ENCODE measurements around the gene CRIP1. TPM values are rescaled to one million over a fixed set of nuclear protein-coding genes. Genes with fewer than 3 reads are reported as not detected.

The CRIP1 gene
- total RNA-seq, 1 donor from 2014 or later, result 99.3 TPM

DNA sequence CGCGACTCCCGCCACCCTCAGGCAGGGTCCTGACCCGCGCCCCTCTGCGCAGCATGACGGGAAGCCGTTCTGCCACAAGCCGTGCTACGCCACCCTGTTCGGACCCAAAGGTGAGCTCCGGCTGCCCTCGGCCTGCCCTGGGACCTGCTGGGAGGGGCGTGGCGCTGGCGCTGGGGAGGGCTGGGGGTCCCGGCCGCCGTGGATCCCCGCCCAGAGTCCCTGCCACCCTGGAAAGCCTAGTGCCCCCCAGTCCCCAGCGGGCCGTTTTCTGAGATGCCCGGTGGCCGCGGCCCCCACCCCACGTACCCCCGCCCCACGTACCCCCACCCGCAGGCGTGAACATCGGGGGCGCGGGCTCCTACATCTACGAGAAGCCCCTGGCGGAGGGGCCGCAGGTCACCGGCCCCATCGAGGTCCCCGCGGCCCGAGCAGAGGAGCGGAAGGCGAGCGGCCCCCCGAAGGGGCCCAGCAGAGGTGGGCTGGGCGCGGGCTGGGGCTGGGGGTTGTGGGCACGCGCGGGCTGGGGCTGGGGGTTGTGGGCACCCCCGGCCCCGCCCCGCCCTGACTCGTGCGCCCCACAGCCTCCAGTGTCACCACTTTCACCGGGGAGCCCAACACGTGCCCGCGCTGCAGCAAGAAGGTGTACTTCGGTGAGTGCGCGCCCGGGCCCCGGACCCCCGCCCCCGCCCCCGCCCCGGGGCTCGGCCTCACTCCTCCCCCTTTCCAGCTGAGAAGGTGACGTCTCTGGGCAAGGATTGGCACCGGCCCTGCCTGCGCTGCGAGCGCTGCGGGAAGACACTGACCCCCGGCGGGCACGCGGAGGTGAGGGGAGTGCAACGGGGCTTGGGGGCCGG, 8.1 kb upstream of the CRIP1 start:
- peaks cover 4% of the 10 kb centered on the region for H3K9me3 Mint-ChIP-seq
- peaks cover 26% of the 10 kb centered on the region for H3K4me1 Mint-ChIP-seq
- intact Hi-C loops (cut with micrococcal nuclease), result loop anchor here (10.0 kb wide), 1 partner anchor 46 kb away; the partner anchor contains the start of gene TMEM121
- H3K27ac Mint-ChIP-seq, result no peak overlapping the region
- no peak for DNase-seq
- H3K27me3 Mint-ChIP-seq, result peaks cover 21% of the 10 kb centered on the region
- no peak overlapping the region for H3K4me3 Mint-ChIP-seq
- peaks cover 5% of the 10 kb centered on the region for H3K36me3 Mint-ChIP-seq (ENCODE audit: low read depth)

DNA sequence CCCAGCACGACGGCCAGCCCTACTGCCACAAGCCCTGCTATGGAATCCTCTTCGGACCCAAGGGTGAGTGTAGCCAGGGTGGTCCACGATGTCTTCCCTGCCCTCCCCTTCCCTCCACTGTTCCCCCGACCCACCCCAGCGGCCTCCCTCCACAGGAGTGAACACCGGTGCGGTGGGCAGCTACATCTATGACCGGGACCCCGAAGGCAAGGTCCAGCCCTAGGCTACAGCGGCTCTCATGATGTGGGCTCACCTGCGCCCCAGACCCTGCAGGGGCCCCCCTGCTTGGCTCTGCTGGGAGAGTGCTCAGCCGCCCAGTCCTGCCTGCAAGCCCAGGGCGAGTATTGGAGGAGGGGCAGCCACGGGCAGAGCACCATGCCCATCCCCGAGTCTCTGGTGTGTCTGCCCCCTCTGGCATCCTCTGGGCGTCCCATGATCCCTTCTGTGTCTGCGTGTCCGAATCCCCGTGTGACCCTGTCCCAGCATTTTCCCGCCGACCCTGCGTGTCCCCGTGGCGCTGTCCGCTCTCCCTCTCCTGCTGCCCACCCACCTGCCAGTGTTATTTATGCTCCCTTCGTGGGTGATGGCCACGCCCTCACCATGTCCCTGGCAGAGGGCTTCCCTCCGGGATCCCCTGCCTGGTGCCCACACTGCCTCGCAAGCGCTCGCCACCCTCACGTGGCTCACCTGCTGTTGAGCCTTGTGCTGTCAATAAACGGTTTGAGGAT, 7.1 kb upstream of the CRIP1 start:
- H3K9me3 Mint-ChIP-seq, result peaks cover 4% of the 10 kb centered on the region
- H3K4me1 Mint-ChIP-seq, result peaks cover 31% of the 10 kb centered on the region
- intact Hi-C loops (cut with micrococcal nuclease), result loop anchor here (2.0 to 10.0 kb wide), 2 partner anchors 45 to 109 kb away; partner anchors contain the start of gene TMEM121
- DNase-seq, result no peak
- H3K27me3 Mint-ChIP-seq, result peaks cover 21% of the 10 kb centered on the region
- H3K27ac Mint-ChIP-seq, result peak overlapping the region; percentile 60
- H3K4me3 Mint-ChIP-seq, result no peak overlapping the region
- H3K36me3 Mint-ChIP-seq (ENCODE audit: low read depth), result peaks cover 5% of the 10 kb centered on the region

DNA sequence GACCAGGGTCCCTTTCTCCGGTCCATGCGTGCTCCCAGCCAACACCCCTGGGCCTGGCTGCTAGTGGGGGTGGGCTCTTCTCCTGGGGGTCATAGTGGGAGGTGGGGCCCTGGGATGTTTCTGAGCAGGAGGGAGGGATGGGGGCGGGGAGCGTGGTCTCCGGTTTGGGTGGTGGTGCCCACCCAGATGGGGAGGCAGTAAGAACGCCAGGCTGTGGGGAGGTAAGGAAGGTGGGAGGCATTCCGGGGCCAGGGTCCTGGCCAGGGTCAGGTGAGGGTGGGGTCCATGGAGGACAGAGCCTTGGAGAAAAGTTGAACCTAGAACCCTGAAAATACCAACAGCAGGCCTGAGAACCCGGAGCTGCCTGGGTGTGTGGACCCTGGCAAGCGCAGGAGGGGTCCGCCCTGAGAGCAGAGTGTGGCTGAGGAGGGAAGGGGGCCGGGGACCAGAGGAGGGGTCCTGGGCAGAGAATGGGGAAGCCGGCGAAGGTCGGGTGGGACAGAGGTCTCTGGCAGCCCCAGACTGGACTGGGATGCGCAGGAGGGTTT, 6.4 kb upstream of the CRIP1 start:
- Mint-ChIP-seq H3K4me3 (no peak overlapping the region), H3K4me1 (peaks cover 32% of the 10 kb centered on the region), H3K27me3 (peaks cover 21% of the 10 kb centered on the region), H3K9me3 (peaks cover 4% of the 10 kb centered on the region), H3K27ac (no peak overlapping the region), H3K36me3 (ENCODE audit: low read depth) (peaks cover 5% of the 10 kb centered on the region)
- intact Hi-C loops (cut with micrococcal nuclease), result loop anchor here (2.0 kb wide), 1 partner anchor 109 kb away; no protein-coding TSS in a partner anchor
- no peak for DNase-seq

DNA sequence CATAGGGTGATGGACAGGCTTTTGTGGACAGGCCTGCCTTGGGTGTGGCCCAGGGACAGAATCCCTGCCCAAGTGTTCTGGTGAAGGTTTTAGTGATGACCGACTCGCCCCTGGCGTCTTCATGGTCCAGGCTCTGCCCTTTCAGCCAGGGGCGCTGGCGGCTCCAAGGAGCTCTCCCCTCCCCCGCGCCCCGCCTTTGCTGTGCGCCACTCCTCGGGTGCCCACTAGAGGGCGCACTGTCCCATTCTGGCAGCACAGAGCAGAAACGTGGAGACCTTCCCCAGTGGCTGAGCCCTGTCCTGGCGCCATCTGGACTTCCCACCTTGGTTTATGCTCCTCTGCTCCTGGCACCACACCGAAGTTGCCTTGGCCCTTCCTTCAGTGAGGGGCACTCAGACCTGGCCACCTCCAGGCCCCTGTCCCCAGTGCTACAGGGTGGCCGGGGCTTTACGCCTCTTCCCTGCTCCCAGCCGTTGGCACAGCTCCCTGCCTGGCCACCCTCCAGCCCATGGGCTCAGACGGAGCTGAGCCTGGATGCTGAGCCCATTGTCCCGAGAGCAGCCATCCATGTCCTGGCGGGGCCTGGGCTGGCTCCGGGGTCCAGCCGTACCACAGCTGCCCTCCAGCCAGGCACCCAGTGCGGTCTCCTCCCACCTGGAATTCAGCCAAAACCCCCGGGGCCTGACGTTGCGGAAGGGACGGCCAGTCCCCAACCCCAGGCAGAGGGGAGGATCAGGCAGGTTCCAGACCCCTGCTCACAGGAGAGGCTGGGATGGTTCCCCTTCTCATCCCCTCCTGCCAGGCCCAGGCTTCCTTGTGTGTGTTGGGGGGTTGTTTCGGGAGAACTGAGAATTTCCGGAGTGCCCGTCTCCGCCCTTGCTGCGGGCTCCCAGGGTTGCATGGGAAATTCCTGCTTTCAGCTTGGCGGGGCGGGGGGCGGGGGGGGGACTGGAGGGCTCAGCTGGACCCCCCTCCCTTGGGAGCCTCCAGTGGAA, 5.6 kb upstream of the CRIP1 start:
- Mint-ChIP-seq H3K36me3 (ENCODE audit: low read depth) (peaks cover 5% of the 10 kb centered on the region), H3K4me3 (peak overlapping the region; percentile 78), H3K9me3 (peaks cover 4% of the 10 kb centered on the region), H3K27me3 (peaks cover 22% of the 10 kb centered on the region), H3K4me1 (peaks cover 37% of the 10 kb centered on the region), H3K27ac (peak overlapping the region; percentile 99)
- intact Hi-C loops (cut with micrococcal nuclease), result loop anchor here (2.0 kb wide), 1 partner anchor 110 kb away; no protein-coding TSS in a partner anchor
- DNase-seq, result peak; percentile 97

DNA sequence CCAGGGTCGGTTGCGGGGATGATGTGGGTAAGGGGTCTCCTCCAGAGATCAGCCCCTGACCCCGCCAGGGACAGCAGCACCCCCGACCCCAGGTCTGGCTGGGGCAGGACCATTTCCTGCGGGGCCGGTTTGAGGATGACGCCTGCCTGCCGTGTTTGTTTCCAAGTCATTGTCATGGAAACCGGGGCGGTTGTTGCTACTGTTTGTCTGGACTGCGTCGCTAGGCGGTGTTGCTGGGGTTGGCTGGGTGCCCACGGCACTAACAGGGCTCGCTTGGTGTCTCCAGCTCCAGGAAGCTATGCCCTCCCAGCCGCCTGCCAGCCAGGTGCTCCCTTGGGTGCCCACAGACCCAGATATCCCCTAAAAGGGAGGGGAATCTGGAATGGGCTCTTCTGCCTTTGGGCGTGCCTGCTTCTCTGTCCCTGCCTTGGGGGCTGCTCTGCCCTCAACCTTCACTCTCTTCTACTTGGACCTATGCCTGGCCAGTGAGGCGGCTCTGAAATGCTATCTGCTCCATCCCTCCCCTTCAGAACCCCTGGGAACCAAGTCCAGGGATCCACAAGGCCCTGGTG, 4.7 kb upstream of the CRIP1 start:
- peaks cover 5% of the 10 kb centered on the region for H3K36me3 Mint-ChIP-seq (ENCODE audit: low read depth)
- intact Hi-C loops (cut with micrococcal nuclease), result loop anchor here (1.0 to 2.0 kb wide), 3 partner anchors 8 to 111 kb away; no protein-coding TSS in a partner anchor
- peaks cover 4% of the 10 kb centered on the region for H3K9me3 Mint-ChIP-seq
- DNase-seq, result peak; percentile 98
- H3K27ac Mint-ChIP-seq, result peak overlapping the region; percentile 99
- H3K4me1 Mint-ChIP-seq, result peaks cover 37% of the 10 kb centered on the region
- peaks cover 18% of the 10 kb centered on the region for H3K27me3 Mint-ChIP-seq
- peak overlapping the region; percentile 80 for H3K4me3 Mint-ChIP-seq

DNA sequence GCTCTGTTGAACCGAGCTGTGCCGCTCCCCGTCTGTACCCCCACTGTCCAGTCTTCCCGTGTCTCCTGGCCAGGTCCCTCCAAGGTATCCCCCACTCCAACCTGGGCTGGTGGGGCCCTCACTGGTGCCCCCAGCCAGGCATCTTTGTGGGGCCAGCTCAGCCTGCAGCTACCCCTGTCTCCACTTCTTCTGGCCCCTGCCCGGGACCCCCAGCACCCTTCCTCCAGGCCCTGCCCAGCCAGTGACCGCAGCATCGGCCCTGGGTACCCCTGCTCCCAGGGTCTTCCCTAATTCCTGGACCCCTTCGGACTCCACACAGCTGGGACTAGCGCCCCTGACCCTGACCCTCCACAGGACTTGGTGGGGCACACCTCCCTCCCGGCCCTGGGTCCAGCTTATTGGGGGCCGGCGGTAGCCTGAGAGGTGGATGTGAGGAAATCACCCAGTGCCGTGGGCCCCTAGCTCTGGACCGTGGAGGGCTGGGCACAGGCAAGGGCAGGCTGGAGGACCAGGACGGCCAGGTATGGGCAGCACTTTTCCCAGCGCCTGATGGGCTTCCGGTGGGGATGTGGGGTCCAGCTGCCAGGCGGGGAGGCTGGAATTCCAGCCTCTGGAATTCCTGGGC, 4.1 kb upstream of the CRIP1 start:
- intact Hi-C loops (cut with micrococcal nuclease), result loop anchor here (1.0 to 2.0 kb wide), 2 partner anchors 8 to 72 kb away; no protein-coding TSS in a partner anchor
- Mint-ChIP-seq H3K36me3 (ENCODE audit: low read depth) (peaks cover 3% of the 10 kb centered on the region), H3K4me1 (peaks cover 32% of the 10 kb centered on the region), H3K9me3 (no peaks in the 10 kb centered on the region), H3K27me3 (peaks cover 12% of the 10 kb centered on the region), H3K27ac (peak overlapping the region; percentile 99), H3K4me3 (peak overlapping the region; percentile 80)
- no peak for DNase-seq

DNA sequence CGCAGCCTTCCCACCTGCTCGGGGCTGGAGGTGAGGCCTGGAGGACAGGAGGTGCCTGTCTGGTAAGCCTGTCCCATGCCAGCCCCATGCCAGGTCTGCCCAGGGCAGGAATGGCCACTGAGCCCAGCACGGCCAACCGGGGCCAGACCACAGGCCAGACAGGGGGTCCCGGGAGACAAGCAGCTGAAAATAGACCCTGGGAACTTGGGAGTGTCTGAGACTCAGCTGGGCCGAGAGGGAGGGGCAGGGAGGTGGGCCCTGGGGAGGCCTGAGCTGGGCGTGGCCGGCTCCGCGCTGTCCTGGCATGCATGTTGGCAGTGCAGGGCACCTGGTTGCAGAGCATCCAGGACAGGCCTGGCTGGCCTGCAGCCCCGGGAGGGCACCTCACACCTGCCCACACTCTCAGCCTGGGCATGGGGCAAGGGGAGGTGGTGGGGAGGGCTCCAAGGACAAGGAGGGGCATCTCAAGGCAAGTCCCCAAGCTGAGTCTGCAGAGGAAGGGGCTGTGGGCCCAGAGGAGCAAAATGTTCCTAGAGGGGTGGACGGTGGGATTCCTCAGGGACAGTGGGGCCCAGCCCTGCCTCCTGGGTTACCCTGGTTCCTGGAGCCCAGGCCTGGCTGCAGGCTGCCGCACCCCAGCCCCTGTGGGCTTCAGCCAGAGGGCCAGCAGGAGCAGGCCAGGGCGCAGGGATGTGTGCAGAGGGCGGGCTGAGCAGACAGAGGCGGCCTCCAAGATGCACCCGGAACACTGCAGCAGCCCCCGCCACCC, 3.2 kb upstream of the CRIP1 start:
- DNase-seq, result no peak
- Mint-ChIP-seq H3K4me3 (no peak overlapping the region), H3K4me1 (peaks cover 36% of the 10 kb centered on the region), H3K36me3 (ENCODE audit: low read depth) (peaks cover 3% of the 10 kb centered on the region), H3K27me3 (peaks cover 11% of the 10 kb centered on the region), H3K27ac (peak overlapping the region; percentile 99), H3K9me3 (no peaks in the 10 kb centered on the region)
- intact Hi-C loops (cut with micrococcal nuclease), result loop anchor here (2.0 kb wide), 1 partner anchor 73 kb away; no protein-coding TSS in a partner anchor

DNA sequence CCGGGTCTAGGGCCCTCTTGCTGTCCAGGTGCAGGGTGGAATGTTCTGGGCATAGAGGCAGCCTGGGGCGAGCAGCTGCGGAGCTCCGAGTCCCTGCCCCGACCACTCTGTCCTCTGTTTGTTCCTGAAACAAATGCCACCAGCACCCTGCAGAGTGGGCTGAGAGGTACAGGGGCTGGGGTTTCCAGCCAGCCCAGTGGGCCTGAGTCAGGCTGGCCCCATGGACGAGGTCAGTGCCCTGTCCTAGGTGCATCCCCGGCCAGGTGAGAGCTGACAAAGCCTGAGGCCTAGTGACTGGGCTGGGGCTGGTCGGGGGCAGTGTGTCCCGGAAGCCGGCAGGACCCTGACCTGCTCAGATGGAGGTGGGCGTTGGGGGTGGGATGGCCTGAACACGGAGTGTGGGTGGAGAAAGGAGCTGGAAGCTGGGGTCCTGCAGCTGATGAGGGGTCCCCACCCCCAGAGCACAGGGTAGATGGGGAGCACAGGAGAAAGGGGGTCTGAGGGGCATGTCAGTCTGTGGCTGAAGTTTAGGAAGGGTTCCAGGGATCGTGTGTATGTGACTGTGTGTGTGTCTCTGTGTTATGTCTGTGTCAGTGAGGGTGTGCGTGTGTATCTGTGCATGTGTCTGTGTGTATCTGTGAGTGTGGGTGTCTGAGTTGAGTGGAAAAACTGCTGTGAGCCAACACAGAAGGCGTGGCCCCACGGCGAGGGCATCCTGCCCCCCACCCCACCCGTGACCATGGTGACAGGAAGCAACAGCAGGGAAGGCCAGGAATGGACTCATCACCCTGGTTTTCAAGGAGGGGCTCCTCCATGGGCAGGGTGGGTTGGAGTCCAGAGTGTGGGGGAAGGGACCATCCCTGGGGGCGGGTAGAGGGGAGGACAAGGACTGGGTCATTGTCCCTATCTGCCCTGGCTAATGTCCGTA, 2.4 kb upstream of the CRIP1 start:
- H3K4me1 Mint-ChIP-seq, result peaks cover 40% of the 10 kb centered on the region
- H3K27ac Mint-ChIP-seq, result peak overlapping the region; percentile 76
- intact Hi-C loops (cut with micrococcal nuclease), result no loop called here
- peak overlapping the region; percentile 0 for H3K4me3 Mint-ChIP-seq
- H3K9me3 Mint-ChIP-seq, result no peaks in the 10 kb centered on the region
- peaks cover 11% of the 10 kb centered on the region for H3K27me3 Mint-ChIP-seq
- peak; percentile 88 for DNase-seq
- peaks cover 3% of the 10 kb centered on the region for H3K36me3 Mint-ChIP-seq (ENCODE audit: low read depth)

DNA sequence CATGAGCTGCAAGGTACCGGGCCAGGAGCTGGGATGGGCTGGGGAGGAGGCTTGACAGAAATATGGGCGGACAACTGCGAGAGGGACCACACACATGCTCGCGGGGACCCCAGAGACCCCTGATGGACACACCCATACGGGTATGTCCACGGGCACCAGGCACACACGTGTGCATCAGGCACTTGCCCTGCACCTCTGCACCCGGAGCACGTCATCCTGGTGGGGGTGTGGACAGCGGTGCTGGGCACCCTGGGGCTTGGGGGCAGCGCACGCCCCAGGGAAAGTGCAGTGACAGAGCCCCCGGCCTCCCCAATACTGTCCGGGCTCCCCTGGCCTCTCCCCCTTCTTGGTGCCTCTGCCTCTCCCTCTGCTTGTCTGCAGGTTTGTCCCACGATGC, 1.7 kb upstream of the CRIP1 start:
- Mint-ChIP-seq H3K27me3 (peaks cover 7% of the 10 kb centered on the region), H3K4me1 (peaks cover 43% of the 10 kb centered on the region), H3K4me3 (no peak overlapping the region), H3K9me3 (no peaks in the 10 kb centered on the region), H3K36me3 (ENCODE audit: low read depth) (no peaks in the 10 kb centered on the region), H3K27ac (peak overlapping the region; percentile 76)
- DNase-seq, result no peak
- intact Hi-C loops (cut with micrococcal nuclease), result no loop called here

DNA sequence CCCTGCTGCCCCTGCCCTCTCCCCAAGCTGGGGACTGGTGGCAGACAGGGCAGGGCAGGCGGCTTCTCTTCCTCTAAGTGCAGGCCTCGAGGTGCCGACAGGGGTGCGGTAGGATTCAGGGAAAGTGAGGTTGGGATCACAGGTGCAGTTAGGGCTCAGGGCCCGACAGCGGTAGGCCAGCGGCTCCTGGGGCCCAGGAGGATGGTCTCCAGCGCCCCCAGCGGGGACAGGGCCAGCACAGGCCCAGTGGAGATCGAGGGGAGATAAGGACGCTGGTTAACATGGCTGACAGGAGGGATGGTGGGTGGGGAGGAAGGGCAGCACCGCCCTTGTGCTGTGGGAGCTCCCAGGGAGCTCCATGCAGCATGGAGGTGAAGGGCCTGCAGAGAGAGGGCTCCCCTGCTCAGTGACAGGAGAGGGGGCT, 935 bp upstream of the CRIP1 start:
- Mint-ChIP-seq H3K27ac (peak overlapping the region; percentile 76), H3K4me1 (peaks cover 42% of the 10 kb centered on the region)
- intact Hi-C loops (cut with micrococcal nuclease), result no loop called here

DNA sequence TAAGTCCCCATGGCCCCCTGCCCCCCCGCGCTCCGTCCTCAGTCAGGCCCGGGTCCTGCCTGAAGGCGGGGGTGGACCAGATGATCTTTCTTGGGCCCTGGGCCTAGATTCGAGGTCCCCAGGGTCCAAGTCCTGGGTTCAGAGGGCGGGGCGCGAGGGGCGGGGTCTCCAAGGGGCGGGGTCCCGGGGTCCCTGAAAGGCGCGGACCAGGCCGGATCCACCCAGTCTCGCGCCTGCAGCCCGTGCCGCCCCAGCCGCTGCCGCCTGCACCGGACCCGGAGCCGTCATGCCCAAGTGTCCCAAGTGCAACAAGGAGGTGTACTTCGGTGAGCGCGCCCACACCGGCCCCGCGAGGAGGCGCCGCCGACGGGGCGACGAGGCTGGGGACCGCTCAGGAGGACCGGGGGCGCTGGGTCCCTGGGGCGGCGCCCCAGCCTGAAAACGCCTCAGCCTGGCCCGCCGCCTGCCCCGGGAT, 325 bp downstream of the CRIP1 start:
- Mint-ChIP-seq H3K4me1 (peaks cover 34% of the 10 kb centered on the region), H3K9me3 (no peaks in the 10 kb centered on the region), H3K4me3 (peak overlapping the region; percentile 89), H3K36me3 (ENCODE audit: low read depth) (peaks cover 3% of the 10 kb centered on the region), H3K27ac (no peak overlapping the region), H3K27me3 (peaks cover 2% of the 10 kb centered on the region)
- intact Hi-C loops (cut with micrococcal nuclease), result no loop called here
- peak; percentile 88 for DNase-seq

More for the DNA sequence above, 935 bp upstream of the CRIP1 start:
- peak; percentile 82 for DNase-seq
- Mint-ChIP-seq H3K9me3 (no peaks in the 10 kb centered on the region), H3K36me3 (ENCODE audit: low read depth) (peaks cover under 1% of the 10 kb centered on the region), H3K27me3 (peaks cover 3% of the 10 kb centered on the region), H3K4me3 (no peak overlapping the region)

Data from activated CD4-positive, alpha-beta T cell treated with anti-CD3 and anti-CD28 coated beads, Interleukin-2, amount 10 ng/mL, durations not matched to agents 24 days and 14 days (primary cell).